Effector CD4-positive, alpha-beta T cell (primary cell): Measurements from ENCODE around the gene CDH7.

Experiments
- DNase-seq: peaks from one replicate; pipeline ENCODE4 v3.0.0-alpha.2; 2020

Gene CDH7

GRCh38 chr18:65919663-65920062, 168.9 kb downstream of the CDH7 start:
- no peak for DNase-seq

- no peak for DNase-seq
These were observed 171.3 kb downstream of the CDH7 start for GRCh38 chr18:65922103-65922502.

GRCh38 chr18:65924904-65925303, 174.1 kb downstream of the CDH7 start:
- DNase-seq = no peak

GRCh38 chr18:65934874-65935273, 184.1 kb downstream of the CDH7 start:
- DNase-seq = no peak

GRCh38 chr18:65936678-65937077, 185.9 kb downstream of the CDH7 start:
- no peak for DNase-seq

- no peak for DNase-seq
These were observed 186.4 kb downstream of the CDH7 start for GRCh38 chr18:65937180-65937579.

GRCh38 chr18:65938592-65939372, 188.0 kb downstream of the CDH7 start:
- DNase-seq = no peak
